BJ (cell line): ENCODE data around the gene RFX2. TPM values are rescaled to one million over a fixed set of nuclear protein-coding genes. Genes with fewer than 3 reads are reported as not detected.

ENCODE experiments used
- CTCF ChIA-PET: fragments of 350-600 bp; formaldehyde crosslinking; extraction: SDS; loops from one replicate; lab custom pipeline; 2021; ENCODE audit warnings: antibody characterized with exemption, inconsistent platforms; lab: Yijun Ruan, JAX
- POLR2A ChIA-PET: fragments of 300-600 bp; sonication (Branson Sonifier 250); formaldehyde crosslinking; extraction: SDS; loops from one replicate; lab custom pipeline; 2021; ENCODE audit warnings: antibody characterized with exemption; lab: Charles Lee
- DNase-seq: peaks from one replicate; pipeline ENCODE4 v3.0.0-alpha.2; 2011; ENCODE audit warnings: low read depth
- H3K27me3 ChIP-seq: 2 replicates; pipeline ENCODE4 v1.6.0; 2011; ENCODE audit warnings: low read length; ENCODE audit not compliant: control insufficient read depth, insufficient read depth
- H3K36me3 ChIP-seq: 2 replicates; pipeline ENCODE4 v1.5.1; 2011; ENCODE audit warnings: low read length; ENCODE audit not compliant: control insufficient read depth, insufficient read depth
- H3K4me3 ChIP-seq: 2 replicates; pipeline ENCODE4 v1.5.1; 2011; ENCODE audit warnings: low read depth, mild to moderate bottlenecking, control low read depth, low read length
- polyA plus RNA-seq: library from polyadenylated mRNA; depleted of rRNA; stranded (reverse); fragments of >200 nt; gene quantifications from 2 replicates; pipeline ENCODE4 v1.2.3, GENCODE V29; 2011
- TF ChIP-seq, protein P1 (sequence below): IDR thresholded peaks from 2 replicates; pipeline ENCODE4 v1.5.1; 2011; ENCODE audit warnings: low read depth, mild to moderate bottlenecking, control low read depth, inconsistent platforms, low read length, moderate library complexity; ENCODE audit not compliant: insufficient read depth

RFX2 gene
- polyA plus RNA-seq, 1 experiment, result 5.7 TPM

DNA sequence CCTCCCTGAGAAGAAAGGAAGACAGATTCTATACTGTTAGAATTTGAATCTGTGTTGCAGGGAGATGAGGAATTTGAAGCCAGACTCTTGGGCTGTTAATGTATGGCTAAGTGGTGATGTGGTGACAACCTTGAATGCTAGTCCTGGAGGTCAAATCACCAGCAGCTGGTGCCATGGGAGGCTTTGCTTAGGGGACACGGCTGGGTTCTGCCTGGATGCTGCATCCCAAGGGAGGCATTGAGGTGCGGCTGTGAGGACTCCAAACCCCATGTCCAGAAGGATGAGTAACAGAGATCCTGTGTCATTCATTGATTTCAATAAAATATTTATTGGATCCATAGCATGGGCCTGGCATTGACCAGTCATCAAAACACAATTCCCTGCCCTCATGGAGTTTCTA lies 42.3 kb downstream of the RFX2 start:
- no peaks in the 10 kb centered on the region for H3K36me3 ChIP-seq
- no peak overlapping the region for H3K4me3 ChIP-seq
- ChIA-PET POLR2A (interaction anchor here (1.2 kb wide), 1 partner anchor 11 kb away, joined by 3 read pairs; no protein-coding TSS in a partner anchor), CTCF (no interaction called here)
- H3K27me3 ChIP-seq, result no peaks in the 10 kb centered on the region
- no peak for DNase-seq
- TF ChIP-seq, protein P1, sequence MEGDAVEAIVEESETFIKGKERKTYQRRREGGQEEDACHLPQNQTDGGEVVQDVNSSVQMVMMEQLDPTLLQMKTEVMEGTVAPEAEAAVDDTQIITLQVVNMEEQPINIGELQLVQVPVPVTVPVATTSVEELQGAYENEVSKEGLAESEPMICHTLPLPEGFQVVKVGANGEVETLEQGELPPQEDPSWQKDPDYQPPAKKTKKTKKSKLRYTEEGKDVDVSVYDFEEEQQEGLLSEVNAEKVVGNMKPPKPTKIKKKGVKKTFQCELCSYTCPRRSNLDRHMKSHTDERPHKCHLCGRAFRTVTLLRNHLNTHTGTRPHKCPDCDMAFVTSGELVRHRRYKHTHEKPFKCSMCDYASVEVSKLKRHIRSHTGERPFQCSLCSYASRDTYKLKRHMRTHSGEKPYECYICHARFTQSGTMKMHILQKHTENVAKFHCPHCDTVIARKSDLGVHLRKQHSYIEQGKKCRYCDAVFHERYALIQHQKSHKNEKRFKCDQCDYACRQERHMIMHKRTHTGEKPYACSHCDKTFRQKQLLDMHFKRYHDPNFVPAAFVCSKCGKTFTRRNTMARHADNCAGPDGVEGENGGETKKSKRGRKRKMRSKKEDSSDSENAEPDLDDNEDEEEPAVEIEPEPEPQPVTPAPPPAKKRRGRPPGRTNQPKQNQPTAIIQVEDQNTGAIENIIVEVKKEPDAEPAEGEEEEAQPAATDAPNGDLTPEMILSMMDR, result no peak

DNA sequence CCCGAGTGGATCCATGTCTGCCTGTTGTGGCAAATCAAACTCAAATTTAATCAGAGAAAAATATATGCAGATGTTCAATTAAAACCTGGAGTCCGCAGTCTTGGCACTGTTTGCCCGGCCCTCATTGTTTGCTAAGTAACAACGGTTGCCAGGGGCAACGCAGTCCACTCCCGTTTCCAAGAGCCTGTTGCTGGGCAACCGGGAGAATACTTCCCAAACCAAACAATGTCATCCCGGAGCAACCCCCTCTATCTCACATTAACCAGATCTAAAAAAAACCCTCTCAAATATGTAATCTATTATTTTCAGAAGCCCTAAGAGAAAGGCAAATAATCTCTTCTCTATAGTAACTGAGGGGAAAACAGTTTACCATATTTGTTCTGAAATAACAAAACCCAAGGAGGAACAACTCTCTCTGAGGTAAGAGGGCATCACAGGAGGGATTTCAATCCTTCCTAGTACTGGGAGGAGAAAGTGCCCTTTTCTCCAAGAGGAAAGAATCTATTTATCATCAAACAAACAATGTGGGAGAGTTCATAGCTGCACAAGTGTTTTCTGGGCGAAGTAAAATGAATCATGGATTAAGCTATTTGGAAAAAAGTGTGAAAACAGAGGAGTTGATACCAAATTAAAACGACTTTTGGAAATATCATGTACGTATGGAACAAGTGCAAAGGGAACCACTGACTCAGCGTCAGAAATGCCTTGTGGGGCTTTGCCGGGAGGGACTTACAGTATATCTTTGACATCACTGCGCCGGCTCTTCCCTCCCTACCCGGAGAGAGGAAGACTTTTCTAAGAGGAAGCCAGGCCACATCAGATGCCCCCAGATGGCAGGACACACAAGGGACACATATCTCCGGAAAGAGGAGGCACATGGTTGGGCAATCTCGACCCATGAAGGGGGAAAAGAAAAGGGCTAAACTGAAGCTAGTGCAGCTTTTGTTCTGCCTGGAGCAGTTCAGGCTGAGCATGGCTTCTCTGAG lies 43.3 kb downstream of the RFX2 start:
- ChIA-PET POLR2A (interaction anchor here (1.2 kb wide), 1 partner anchor 10 kb away, joined by 3 read pairs; no protein-coding TSS in a partner anchor), CTCF (no interaction called here)
- DNase-seq, result peak; percentile 91
- TF ChIP-seq, protein P1, result no peak
- Histone ChIP-seq H3K36me3 (no peaks in the 10 kb centered on the region), H3K27me3 (no peaks in the 10 kb centered on the region), H3K4me3 (no peak overlapping the region)

DNA sequence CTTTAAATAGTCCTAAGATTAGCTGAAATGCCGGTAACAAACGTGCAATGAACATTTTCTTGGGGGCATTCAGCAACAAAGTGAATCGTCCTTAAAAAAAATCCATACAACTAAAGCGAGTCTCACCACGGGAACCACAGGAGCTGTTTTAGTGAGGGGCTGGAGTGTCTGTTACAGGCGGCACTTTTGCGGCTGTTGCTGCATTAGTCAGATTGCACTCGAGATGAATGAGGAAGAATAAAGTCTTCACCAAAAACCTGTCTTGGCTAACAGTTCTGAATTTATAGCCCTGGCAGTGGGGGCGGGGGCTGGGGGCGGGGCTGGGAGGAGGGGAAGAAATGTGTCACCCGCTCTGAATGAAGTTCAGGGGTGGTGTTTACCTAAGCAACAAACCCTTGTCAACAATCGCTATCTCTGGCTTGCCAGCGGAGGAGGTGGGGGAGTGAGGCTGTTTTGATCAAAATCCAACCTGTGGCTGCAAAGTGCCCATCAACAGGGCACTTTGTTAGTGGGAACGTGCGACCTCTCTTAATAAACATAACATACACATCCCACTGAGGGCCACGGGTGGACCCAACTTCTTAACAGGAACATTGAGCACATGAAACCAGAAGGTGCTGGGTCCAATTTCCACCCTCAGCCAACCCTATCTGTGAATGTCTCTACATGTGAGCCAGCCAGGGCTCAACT lies 44.5 kb downstream of the RFX2 start:
- ChIA-PET CTCF (interaction anchor here (0.7 to 1.3 kb wide), 2 partner anchors 8 to 18 kb away, joined by 3 read pairs; no protein-coding TSS in a partner anchor), POLR2A (no interaction called here)
- H3K4me3 ChIP-seq, result no peak overlapping the region
- H3K36me3 ChIP-seq, result no peaks in the 10 kb centered on the region
- no peaks in the 10 kb centered on the region for H3K27me3 ChIP-seq
- DNase-seq, result no peak
- TF ChIP-seq, protein P1, result no peak

DNA sequence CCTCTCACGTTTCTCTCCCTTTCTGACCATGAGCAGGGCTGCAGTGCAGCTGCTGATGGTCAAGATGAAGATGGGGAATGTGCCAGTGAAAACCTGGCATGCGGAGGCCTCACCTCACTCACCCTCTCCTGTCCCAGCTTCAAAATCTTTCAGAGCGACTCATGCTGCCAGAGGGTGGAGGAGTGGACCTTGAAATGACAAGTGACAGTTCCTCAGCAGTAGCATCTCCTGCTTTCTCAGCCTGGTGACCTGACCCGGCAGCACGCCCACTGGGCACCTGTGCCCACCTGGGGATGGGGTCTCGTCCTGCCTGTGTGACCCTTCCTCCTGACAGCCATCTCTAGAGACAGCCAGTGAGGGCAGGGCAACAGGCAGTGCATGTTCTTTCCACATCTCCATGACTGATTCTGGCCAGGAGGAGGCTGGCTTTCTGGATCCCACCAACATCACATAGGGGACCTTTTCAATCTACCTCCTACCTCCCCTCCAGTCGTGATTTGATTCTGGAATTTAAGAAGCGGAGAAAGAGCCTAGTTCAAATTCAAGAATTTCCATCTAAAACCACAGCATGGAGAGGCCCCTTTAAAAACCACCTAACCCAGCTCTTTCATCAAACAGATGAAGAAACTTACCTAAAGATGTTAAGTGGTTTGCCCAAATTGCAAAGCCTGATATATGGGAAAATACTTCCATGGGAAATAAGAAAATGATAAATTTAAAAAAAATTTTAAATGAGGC lies 45.8 kb downstream of the RFX2 start:
- Histone ChIP-seq H3K27me3 (no peaks in the 10 kb centered on the region), H3K36me3 (no peaks in the 10 kb centered on the region), H3K4me3 (no peak overlapping the region)
- no peak for DNase-seq
- CTCF ChIA-PET, result interaction anchor here (0.6 to 2.0 kb wide), 3 partner anchors 9 to 47 kb away, joined by 3 to 5 read pairs (median 3); no protein-coding TSS in a partner anchor
- POLR2A ChIA-PET, result no interaction called here
- TF ChIP-seq, protein P1, result no peak
